NCI-H2171 (cell line): ENCODE results near the gene NUBPL.

Experiments
- DNase-seq: peaks from one replicate; lab custom pipeline; 2025; lab: John Stamatoyannopoulos, UW

Gene NUBPL

GRCh38 chr14:31561155-31561846, at the start of gene NUBPL:
NUBPL (plus strand) TSS chr14:31561404; CDS start chr14:31561440, 36 bp downstream.
- DNase-seq, result peak; percentile 92

DNA sequence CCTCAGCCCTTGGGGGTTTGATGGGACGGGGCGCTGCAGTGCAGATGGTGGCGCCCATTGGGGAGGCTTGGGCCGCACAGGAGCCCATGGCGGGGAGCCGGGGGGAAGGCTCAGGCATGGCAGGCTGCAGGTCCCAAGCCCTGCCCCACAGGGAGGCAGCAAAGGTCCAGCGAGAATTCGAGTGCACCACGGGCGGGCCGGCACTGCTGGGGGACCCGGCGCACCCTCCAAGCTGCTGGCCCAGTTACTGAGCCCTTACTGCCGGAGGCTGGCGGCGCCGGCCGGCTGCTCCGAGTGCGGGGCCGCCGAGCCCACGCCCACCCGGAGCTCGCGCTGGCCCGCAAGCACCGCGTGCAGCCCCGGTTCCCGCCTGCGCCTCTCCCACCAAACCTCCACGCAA, 34.1 kb upstream of the NUBPL start:
- DNase-seq, result no peak

DNA sequence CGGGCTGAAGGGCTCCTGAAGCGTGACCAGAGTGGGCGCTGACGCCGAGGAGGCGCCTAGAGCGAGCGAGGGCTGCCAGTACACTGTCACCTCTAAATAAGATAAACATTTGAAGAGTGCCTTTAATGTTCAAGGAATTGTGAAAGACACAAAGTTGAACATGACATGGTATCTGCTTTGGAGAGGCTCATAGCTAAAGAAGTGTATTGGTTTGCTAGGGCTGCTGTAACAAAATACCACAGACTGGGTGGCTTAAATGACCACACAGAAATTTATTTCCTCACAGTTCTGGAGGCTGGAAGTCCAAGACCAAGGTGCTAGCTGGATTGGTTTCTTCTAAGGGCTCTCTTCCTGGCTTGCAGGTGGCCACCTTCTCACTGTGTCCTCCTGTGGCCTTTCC, 33.7 kb upstream of the NUBPL start:
- no peak for DNase-seq

DNA sequence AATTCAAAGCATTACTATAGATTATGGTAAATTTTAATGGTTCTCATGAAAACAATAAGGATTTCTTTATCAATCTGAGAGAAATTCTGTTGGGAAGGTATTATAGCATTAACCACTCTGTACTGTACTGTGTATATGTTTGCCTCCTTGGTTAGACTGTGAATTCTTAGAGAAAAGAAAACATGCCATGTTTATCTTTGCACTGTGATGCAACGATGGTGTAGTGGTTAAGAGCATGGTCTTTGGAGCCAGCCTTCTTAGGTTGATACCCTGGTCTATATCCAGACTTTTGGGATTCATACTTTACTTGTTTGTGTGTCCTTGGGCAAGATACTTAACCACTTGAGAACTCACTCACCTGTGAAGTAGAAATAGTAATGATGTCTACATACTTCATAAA, 32.2 kb upstream of the NUBPL start:
- no peak for DNase-seq

DNA sequence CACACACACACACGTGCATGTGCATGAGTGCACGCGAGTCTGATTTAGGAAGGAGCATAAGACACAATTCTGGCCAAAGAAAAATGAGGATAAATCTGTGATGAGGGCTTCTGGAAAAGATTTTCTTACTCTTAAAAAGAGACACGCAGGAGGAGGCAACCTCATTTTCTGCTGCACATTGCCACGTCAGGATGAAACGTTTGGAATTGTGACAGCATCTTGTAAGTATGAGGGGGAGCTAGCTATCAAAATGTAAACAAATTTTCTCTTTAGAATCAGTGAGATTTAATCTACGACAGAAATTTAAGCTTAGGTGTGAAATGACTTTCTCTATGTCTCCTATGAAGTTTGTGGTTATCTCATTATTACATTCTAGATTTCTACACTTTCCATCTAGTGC, 31.1 kb upstream of the NUBPL start:
- DNase-seq, result no peak

- no peak for DNase-seq
Measured at GRCh38 chr14:31536201-31536960, 24.8 kb upstream of the NUBPL start.

- DNase-seq, result peak; percentile 30
Measured at GRCh38 chr14:31541702-31542101, 19.5 kb upstream of the NUBPL start.

DNA sequence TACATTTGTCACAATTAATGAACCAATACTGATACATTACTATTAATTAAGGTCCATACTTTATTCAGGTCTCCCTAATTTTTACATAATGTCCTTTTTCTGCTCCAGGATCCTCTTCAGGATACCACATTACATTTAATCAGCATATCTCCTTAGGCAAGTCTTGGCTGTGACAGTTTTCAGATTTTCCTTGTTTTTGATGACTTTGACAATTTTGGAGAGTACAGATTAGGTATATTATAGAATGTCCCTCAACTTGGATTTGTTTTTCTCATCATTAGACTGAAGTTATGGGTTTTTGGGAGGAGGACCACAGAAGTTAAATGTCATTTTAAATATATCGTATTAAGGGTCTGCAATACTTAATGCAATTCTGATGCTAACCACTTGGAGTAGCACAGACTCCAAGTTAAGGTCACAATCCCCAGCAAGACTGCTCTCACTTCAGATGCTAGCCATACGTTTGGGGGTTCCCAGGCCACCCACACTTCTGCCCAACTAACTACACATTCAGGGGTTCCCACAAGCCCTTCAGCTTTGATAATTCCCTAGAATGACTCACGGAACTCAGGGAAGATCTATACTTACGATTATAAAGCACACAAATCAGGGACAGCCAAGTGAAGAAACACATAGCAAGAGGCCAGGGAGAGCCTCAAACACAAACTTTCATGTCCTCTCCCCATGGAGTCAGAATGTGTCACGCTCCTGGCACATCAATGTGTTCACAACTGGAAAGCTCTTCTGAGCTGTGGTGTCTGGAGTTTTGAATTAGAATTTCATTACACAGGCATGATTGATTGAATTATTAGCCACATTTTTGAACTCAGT, 17.0 kb upstream of the NUBPL start:
- no peak for DNase-seq

DNA sequence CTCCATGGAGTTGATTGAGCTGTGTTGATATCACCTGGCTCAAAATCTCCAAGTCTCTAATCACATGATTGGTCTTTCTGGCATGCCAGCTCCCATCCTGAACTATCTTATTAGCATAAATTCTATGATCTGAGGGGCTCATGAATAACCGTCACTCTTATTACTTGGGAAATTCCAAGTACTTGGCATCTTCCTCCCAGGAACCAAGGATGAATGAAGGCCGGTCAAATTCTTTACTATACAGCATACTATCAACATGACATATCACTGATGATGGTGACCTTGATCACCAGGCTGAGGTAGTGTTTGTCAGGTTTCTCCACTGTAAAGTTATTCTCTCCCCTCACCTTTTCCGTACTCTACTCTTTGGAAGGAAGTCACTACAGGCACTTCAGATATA, 16.4 kb upstream of the NUBPL start:
- DNase-seq, result no peak

GRCh38 chr14:31545328-31545727, 15.9 kb upstream of the NUBPL start:
- DNase-seq, result no peak

DNA sequence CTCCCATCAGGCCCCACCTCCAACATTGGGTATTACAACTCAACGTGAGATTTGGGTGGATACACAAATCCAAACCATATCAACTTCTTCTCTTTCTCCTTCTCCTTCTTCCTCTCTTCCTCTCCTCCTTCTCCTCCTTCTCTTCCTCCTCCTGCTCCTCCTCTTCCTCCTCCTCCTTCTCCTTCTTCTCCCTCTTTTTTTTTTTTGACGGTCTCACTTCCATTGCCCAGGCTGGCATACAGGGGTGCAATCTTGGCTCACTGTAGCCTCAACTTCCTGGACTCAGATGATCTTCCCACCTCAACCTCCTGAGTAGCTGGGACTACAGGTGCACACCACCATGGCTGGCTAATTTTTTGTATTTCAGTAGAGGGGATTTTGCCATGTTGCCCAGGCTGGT, 11.4 kb upstream of the NUBPL start:
- DNase-seq, result no peak

GRCh38 chr14:31550589-31550988, 10.6 kb upstream of the NUBPL start:
- DNase-seq, result no peak

GRCh38 chr14:31556191-31556590, 5.0 kb upstream of the NUBPL start:
- DNase-seq, result no peak

- no peak for DNase-seq
Measured at GRCh38 chr14:31559939-31560338, 1.3 kb upstream of the NUBPL start.

- no peak for DNase-seq
Measured at GRCh38 chr14:31560759-31561154, 447 bp upstream of the NUBPL start.

DNA sequence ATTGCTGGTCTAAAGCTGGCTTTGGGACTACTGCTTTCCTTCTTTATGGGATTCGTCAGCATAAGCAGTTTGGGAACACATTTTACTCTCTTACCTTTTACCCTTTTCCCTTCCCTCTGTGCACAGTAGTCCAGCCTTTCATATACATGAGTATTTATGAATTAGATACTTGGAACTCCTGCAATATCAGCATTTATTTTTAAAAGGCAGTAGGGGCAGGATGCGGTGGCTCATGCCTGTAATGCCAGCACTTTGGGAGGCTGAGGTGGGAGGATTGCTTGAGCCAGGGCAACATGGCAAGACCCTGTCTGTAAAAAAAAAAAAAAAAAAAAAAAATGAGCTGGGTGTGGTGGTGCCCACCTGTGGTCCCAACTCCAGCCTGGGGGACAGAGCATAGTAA, 3.0 kb downstream of the NUBPL start:
- no peak for DNase-seq

GRCh38 chr14:31566456-31566855, 5.3 kb downstream of the NUBPL start:
- DNase-seq, result no peak

DNA sequence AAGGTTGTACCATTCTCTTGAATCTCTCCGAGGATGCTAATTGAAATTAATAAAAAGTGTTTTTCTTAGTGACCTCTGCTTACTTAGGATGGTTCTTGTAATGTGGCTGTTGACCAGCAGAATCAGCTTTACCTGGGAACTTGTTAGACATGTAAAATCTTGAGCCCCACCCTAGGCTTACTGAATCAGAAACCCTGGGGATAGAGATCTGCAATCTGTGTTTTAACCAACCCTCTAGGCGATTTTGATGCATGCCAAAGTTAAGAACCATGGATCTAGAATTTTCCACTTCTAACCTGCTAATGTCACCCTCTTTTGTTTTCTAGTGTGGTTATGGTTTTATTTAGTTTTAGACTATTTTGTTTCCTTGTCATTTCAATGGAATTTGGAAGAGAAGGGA, 6.5 kb downstream of the NUBPL start:
- DNase-seq, result no peak

- no peak for DNase-seq
Measured at GRCh38 chr14:31568161-31568560, 7.0 kb downstream of the NUBPL start.

DNA sequence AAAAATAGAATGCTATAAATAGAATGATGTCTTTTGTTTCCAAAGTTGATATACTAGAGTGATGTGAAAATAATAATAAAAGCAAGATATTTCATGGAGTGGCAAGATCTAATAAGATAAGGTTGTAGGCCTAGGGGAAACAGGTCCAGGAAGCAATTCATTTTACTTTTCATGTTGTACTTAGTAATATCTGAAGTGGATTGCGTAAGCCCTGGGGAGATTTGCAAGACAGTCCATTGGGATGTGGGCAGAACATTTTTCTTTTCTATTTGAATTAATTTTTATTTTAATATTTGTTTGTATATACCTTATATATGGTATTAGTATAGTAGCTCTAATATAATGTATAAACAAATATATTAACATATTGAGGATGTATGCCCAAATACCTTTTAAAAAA, 7.5 kb downstream of the NUBPL start:
- DNase-seq, result no peak

DNA sequence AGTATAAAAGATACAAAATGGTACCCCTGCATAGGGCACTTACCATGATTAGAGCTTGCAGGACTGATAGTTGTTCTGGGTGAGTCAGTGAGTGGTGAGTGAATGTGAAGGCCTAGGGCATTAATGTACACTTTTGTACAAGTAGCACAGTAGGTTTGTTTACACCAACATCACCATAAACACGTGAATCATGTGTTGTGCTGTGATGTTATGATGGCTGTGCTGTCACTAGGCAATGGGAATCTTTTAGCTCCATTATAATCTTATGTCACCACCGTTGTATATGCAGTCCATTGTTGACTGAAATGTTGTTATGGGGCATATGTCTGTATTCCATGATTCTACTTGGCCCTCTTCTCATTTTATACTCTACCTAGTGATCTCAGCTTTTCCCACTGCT, 11.8 kb downstream of the NUBPL start:
- no peak for DNase-seq

- no peak for DNase-seq
Measured at GRCh38 chr14:31576949-31577348, 15.7 kb downstream of the NUBPL start.

DNA sequence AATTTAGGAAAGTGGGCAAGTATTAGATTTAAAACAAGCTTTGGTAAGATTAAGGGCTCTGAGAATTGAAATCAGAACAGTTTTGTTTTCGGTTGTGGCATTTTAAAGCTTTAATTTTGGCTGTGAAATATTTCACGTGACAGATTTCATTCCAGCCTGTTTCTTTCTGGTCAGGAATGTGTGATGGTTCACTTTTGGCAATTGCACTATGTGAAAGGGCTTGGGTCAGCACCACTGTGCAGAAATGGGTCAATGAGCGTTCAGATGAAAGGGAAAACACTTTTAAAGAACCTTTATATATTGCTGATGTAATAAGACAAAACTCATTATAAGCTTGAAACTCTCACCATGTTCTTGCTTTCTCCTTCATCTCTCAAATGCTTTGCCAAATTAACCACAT, 17.1 kb downstream of the NUBPL start:
- no peak for DNase-seq
